Stimulated activated CD8-positive, alpha-beta memory T cell treated with anti-CD3 and anti-CD28 coated beads, Interleukin-15, amount 100 ng/mL, for 24 hours (primary cell): ENCODE measurements around the gene PRTN3.
"Not testable (repeated sequence)": the region's sequence is repeated elsewhere in the genome, so short reads cannot be mapped to it uniquely, and the experiment has no call there.

Experiments
- DNase-seq: peaks from one replicate; pipeline ENCODE4 v3.0.0-alpha.2; 2020; ENCODE audit warnings: low read depth

Gene PRTN3

GRCh38 chr19:882871-883497, 42.2 kb downstream of the PRTN3 start:
- no peak for DNase-seq

DNA sequence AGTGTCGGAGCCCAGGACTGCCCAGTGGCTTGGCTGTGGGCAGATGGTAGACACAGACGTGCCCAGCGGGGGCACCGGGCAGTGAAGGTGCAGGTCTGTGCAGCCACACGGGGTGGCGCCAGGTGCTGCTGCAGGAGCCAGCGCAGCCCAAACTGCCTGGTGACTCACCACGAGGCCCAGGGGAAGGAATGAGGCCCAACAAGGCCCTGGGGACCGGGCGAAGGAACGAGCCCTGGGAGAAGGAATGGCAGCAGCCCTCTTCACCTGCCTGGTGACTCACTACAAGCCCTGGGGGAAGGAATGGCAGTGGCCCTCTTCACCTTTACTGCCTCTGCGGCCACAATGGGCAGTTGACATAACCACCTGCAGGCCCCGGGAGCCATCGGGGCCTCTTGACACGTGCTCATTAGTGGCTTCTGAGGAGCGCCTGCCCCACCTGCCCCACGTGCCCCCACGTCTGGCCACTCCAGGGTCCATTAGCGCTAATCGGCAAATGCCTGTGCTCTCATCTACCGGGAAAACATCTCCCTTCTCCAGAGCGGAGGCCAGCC, 42.9 kb downstream of the PRTN3 start:
- DNase-seq: no peak

- DNase-seq: no peak
These were observed 43.8 kb downstream of the PRTN3 start for GRCh38 chr19:884420-885211.

DNA sequence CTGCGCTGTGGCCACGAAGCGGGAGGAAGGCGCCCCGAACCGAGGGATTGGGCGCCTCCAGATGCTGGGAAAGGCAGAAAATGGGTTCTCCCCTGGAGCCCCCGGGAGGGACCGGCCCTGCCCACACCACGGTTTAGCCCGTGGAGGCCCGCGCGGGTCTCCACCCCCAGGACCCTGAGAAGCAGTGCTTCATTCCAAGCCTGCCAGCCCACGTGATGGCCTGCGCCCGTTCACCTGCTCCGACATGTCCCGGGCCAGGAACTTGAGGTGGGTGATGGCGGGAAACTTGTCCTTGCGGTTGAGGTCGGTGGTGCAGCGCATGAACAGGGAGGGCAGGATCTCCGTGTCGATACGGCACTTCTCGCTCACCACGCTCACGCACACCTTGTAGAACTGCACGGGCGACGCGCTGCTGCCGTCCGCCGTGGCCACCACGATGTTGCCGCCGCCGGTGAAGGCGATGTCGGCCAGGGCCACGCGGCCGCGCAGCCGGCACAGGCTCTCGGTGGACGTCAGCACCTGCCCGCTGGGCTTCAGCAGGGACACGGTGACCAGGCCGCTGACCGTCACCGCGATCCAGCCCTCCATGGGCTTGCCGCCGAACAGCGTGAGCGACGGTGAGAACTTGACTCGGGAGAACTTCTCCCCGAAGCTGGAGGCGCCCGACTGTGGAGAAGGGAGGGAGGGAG, 44.9 kb downstream of the PRTN3 start:
- DNase-seq: no peak

GRCh38 chr19:887072-887471, 46.3 kb downstream of the PRTN3 start:
- no peak for DNase-seq

- DNase-seq: no peak
These were observed 46.8 kb downstream of the PRTN3 start for GRCh38 chr19:887599-887998.

GRCh38 chr19:888581-889385, 48.0 kb downstream of the PRTN3 start:
- DNase-seq: no peak

DNA sequence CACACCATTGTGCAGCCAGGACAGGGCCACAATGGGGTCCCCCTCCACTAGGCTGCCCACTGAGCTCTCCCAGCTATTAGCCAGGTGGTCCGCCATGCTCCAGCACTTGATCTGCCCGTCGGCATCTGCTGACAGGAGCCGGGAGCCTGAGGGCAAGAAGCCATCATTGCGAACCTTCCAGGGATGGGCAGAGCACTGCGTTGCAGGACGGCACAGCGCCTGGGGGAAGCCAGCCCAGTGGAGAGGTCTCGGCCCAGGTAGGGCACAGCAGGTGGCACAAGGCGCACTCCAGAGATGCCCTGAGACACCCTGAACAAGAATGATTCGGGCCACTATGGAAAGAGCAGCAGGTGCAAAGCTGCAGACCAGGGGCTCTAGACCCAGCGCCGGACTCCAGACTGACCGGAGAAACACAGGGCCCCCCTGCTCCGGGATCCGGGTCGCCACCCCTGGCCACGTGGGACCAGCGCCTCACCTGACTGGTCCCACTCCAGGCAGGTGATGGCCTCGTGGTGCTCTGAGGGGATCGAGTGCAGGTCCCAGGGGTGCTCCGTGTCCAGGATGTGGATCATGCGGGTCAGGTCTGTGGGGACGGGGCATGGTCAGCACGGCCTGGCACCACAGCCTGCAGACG, 49.0 kb downstream of the PRTN3 start:
- no peak for DNase-seq

DNA sequence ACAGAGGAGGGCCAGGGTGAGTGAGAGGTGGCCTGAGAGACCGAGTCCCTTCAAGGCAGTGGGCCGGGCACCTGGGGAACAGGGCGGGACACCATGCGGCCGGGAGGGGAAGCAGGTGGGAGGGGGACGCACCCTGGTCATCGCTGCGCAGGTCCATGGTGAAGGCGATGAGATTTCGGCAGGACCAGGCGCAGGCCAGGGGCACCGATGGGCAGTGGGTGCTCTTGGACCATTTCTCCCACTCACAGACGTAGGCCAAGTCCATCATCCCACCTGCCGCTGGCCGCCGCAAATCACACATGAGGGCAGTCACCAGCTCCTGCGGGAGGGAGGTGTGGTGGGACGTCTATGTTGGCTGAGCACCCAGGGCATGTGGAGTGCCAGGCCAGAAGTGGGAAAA, 50.0 kb downstream of the PRTN3 start:
- DNase-seq: no peak

GRCh38 chr19:891421-892200, 50.8 kb downstream of the PRTN3 start:
- not testable (repeated sequence) for DNase-seq

- no peak for DNase-seq
These were observed 51.6 kb downstream of the PRTN3 start for GRCh38 chr19:892243-892893.

DNA sequence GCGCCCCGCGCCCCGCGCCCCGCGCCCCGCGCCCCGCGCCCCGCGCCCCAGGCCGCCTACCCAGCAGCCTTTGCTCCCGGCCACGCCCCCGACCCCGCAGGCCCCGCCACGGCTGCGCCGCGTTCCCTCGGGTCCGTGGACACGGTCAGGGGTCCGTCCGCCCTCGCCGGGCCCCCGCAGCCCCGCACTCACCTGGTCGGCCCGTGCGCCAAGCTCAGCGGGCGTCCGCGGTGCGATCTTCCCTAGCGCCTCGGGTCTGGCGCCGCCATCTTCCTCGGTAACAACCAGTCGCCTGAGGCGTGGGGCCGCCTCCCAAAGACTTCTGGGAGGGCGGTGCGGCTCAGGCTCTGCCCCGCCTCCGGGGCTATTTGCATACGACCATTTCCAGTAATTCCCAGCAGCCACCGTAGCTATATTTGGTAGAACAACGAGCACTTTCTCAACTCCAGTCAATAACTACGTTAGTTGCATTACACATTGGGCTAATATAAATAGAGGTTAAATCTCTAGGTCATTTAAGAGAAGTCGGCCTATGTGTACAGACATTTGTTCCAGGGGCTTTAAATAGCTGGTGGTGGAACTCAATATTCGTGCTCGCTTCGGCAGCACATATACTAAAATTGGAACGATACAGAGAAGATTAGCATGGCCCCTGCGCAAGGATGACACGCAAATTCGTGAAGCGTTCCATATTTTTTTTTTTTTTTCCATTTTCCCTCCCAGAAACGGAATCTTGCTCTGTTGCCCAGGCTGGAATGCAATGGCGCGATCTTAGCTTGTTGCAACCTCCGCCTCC, 52.3 kb downstream of the PRTN3 start, which contains the start of the genes MED16 and RNU6-9:
Gene MED16 (minus strand): TSS at position 294 of the 796 bp plus-strand sequence. CDS start 2,056 bp downstream, outside the sequence.
Gene RNU6-9 (plus strand): TSS at position 591 of the 796 bp plus-strand sequence.
- DNase-seq: peak; percentile 53

DNA sequence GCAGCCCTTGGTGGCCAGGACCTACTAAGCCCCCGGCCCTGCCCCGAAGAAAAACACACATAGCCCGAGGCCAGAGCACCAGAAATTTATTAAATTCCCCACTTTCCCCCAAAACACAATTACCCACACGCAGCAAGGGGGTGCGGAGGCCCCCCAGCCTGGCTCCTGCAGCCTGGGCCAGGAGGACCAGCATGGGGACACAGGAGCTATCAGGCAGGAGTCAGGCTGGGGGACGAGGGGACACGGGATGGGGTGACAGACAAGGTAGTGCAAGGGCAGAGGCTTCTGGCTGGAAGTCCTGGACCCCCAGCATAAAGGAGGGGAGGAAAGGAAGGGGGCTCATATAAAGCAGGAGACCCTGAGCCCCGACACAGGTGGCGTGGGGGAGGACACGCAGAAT, 55.6 kb downstream of the PRTN3 start:
- no peak for DNase-seq

GRCh38 chr19:896999-897398, 56.2 kb downstream of the PRTN3 start:
- DNase-seq: no peak

GRCh38 chr19:897442-898039, 56.7 kb downstream of the PRTN3 start:
- DNase-seq: no peak
